Skeletal muscle tissue (tissue), 1 donor: ENCODE data around the gene ZBED5. TPM values are rescaled to one million over a fixed set of nuclear protein-coding genes. Genes with fewer than 3 reads are reported as not detected.

Experiments used
- total RNA-seq: library from RNA; depleted of rRNA; stranded (reverse); fragments of >200 nt; gene quantifications from one replicate; pipeline ENCODE4 v1.2.3, GENCODE V29; 2014

The ZBED5 gene
- total RNA-seq, 1 donor from 2014 or later = 21.4 TPM

Other genes starting within 250 kb of the ZBED5 start
- gene IRAG1, start 164.3 kb downstream of the ZBED5 start, total RNA-seq = 2.6 TPM
- 22.4 TPM for gene CTR9, start 106.8 kb downstream of the ZBED5 start, total RNA-seq
- 571 TPM for gene EIF4G2, start 49.1 kb downstream of the ZBED5 start, total RNA-seq